SH-SY5Y (cell line): ENCODE results near the gene HTRA2.

Source experiments
- GATA2 ChIP-seq: IDR thresholded peaks from 2 replicates; pipeline ENCODE4 v1.6.1; 2011; ENCODE audit warnings: mild to moderate bottlenecking, low read depth, low read length
- GATA3 ChIP-seq: IDR thresholded peaks from 2 replicates; pipeline ENCODE4 v1.6.1; 2011; ENCODE audit warnings: low read depth, mild to moderate bottlenecking, low read length, moderate library complexity

DNA sequence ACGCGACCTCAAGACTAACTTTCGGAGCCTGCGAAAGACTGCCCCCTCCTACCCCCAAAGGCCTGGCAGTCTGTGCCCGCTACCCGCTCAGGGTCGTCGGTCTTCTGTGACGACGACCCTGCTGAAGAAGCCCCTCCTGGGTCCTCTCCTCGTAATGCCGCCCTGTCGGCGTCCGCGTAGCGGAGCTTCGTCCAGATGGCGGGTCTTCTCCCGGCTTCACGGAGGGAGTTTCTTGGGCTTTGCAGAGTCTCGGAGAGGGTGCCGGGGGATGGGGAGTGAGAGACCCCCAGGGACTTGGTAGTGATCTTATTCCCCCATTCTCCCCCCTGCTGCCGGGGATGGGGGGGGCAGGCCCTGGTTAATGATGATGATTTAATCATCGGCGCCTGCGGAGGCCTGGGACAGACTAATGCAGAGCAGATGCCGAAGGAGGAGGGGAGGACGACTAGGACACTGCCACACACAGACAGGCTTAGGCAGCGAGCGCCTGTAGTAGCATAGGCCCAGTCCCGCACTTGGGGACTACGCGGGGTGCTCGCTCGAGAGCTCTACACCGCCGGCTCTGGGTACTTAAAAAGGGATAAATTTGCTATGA is 21.7 kb upstream of the HTRA2 start:
- TF ChIP-seq GATA2 (no peak; the same call in 1 of the 2 replicates), GATA3 (no peak)
